ENCODE measurements around the gene CMIP.

The CMIP gene

DNA sequence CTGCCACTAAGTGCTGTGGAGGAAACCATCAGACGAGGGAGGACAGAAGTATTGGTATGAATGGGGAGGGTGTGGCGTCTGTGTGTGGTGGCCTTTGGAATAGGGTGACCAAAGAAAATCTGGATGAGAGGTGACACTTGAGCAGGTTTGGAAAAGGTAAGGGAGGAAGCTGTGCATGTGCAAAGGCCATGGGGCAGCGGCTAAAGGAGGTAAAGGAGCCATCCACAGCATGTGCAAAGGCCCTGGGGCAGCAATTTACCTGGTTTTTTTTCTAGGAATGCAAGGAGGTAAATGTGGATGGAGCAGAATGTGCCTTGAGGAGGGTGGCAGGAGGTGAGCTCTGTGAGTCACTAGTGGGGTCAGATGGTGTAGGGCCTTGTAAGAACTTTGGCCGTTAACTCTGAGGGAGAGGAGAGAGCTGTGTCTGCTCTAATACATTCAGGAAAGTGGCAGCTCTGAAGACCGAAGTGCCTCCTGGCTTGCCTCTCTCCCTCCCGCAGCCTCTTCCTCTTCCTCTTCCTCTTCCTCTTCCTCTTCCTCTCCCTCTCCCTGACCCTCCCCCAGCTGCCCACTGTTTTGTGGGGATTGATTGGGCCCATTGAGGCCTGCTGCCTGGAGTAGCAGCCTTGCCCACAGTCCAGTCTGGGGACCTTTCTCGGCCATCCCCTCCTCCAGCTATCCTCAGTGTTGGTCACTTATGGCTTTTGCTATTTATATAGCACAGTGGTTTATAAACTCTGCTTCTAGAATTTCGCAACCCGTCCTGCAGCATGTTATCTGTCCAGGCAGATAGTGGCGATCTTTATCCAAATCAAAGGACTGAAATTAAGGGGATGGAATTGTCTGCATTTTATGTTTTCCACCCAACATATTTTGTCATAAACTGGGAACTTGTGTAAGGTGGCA, 38.7 kb downstream of the CMIP start:
- H3K27ac ChIP-seq (ENCODE audit: low read depth, low read length): no peak overlapping the region
- H3K4me1 ChIP-seq (ENCODE audit: control insufficient read depth, insufficient read depth, low read length): no peaks in the 10 kb centered on the region

DNA sequence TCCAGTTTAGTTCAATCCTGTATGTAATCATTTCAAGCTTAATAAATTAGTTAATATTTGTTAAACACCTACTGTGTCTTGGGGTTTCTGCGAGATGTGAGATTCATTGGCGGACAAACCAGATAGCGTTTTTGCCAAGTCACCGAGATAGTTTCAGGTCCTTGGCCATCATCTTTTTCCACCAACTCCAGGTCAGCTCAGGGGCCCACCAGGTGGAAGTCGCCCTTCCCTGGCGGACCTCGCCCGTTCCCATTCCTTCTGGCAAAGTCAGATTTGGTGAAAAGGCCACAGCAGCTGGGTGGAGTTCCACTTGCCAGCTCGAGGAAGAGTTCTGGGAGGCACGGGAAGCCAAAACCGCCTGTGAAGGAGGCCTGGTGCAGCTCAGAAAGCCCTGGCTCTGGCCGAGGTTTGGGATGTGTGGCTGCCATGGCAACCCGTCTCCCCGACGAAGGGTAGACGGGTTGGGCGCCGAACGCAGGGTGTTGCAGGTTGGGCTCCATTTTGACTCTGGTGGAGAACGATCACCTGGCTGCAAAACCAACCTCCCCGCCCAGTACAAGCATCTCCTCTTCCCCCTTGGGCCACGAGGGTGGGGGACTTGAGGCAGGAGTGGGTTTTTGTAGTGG, 39.5 kb downstream of the CMIP start:
- Histone ChIP-seq H3K4me1 (ENCODE audit: control insufficient read depth, insufficient read depth, low read length) (no peaks in the 10 kb centered on the region), H3K36me3 (ENCODE audit: control insufficient read depth, insufficient read depth, low read length) (no peaks in the 10 kb centered on the region), H3K9ac (ENCODE audit: low read length) (no peak overlapping the region), H3K4me3 (ENCODE audit: low read length) (no peak overlapping the region), H3K27me3 (ENCODE audit: control insufficient read depth, insufficient read depth, low read length) (no peaks in the 10 kb centered on the region), H3K27ac (ENCODE audit: low read depth, low read length) (no peak overlapping the region)

More for the DNA sequence above, 38.7 kb downstream of the CMIP start:
- Histone ChIP-seq H3K4me3 (ENCODE audit: low read length) (no peak overlapping the region), H3K9ac (ENCODE audit: low read length) (no peak overlapping the region), H3K36me3 (ENCODE audit: control insufficient read depth, insufficient read depth, low read length) (no peaks in the 10 kb centered on the region), H3K27me3 (ENCODE audit: control insufficient read depth, insufficient read depth, low read length) (no peaks in the 10 kb centered on the region)

DNA sequence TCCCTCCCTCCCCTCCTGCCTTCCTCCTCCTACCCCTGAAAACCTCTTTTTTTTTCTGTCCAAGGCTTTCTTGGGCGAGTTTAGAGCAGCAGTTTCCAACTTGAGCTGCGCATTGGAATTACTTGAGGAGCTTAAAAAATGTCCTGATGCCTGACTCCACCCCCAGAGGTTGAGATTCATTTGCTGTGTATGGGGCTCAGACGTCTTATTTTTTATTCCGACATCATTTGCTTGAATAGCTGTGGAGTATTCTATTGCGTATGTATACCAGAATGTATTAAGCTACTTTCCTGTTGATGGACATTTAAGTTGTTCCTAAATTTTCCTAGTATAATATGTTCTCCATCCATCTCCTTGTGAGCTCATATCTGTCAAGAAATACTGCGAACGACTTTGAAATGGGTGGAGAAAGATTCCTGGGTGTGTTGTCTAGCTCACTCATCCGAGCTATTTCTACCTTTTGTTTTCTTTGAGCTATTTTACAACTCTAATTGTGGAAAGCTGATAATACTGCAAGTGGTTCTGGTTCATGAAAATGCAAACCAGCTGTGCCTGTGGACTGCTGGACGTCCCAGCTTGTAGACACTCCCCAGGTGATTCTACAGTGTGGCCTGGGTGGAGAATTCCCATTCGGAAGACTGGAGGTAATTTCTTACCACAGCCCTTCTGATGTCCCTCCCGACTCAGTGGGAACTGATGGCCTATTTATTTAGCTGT, 40.5 kb downstream of the CMIP start:
- no peak overlapping the region for H3K4me3 ChIP-seq (ENCODE audit: low read length)
- H3K4me1 ChIP-seq (ENCODE audit: control insufficient read depth, insufficient read depth, low read length): no peaks in the 10 kb centered on the region
- no peak overlapping the region for H3K9ac ChIP-seq (ENCODE audit: low read length)
- no peaks in the 10 kb centered on the region for H3K27me3 ChIP-seq (ENCODE audit: control insufficient read depth, insufficient read depth, low read length)
- H3K36me3 ChIP-seq (ENCODE audit: control insufficient read depth, insufficient read depth, low read length): no peaks in the 10 kb centered on the region
- H3K27ac ChIP-seq (ENCODE audit: low read depth, low read length): no peak overlapping the region

DNA sequence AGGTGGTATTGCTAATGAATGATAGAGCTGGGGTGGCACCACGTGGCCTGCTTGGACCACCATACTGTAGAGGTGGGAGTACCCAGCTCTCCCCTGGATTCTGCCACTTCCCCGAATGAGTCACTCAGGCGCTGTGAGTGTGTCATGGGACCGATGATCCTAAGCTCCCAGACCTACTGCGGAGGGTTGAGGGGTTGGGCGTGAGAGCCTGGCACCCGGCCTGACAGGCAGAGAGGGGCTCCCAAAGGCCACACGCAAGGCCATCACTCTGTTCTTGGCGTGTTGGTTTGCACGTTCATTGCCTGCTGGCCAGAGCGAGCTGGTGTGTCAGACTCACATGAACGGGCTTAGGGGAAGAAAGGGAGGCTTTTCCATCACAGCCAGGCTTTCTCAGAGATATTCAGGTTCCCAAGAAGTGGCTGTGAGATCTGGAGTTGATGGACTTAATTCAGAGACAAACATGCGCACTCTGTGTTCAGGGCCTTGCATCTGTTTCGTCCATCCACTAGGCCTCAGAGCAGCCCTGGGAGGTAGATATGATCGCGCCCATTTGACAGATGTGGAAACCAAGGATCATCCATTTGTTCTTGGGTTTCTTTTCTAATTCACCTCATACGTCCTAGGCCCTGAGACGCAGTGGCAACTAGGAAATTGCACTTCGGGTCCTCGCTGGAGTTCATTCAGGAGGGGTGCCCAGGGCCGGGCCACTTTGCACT, 41.4 kb downstream of the CMIP start:
- H3K4me1 ChIP-seq (ENCODE audit: control insufficient read depth, insufficient read depth, low read length): no peaks in the 10 kb centered on the region
- no peak overlapping the region for H3K27ac ChIP-seq (ENCODE audit: low read depth, low read length)
- no peaks in the 10 kb centered on the region for H3K36me3 ChIP-seq (ENCODE audit: control insufficient read depth, insufficient read depth, low read length)

DNA sequence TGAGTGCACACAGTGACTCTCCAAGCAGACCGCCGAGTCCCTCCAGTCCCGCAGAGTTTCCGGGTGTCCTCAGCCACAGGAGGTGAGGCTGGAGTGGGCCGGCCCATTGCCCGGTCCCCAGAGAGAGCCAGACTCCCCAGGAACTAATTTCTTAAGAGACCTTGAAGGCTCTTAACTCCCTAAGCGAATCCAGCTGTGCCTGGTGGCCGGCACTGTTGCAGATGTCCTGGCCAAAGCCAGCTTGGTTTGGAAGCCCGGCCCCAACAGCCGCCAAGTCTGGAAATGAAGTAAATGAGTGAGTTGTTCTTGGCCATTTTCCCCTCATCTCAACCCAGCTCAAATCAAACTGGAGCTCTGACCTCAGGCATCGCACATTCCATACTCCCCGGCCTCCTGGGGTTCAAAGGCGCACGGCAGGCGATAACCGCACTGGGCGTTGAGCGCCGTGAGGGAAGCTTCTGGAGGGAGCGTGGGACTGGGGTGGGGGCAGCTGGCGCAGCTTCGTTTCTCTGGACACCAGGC, 42.0 kb downstream of the CMIP start:
- Histone ChIP-seq H3K4me1 (ENCODE audit: control insufficient read depth, insufficient read depth, low read length) (peaks cover under 1% of the 10 kb centered on the region), H3K9ac (ENCODE audit: low read length) (no peak overlapping the region), H3K27ac (ENCODE audit: low read depth, low read length) (no peak overlapping the region), H3K4me3 (ENCODE audit: low read length) (no peak overlapping the region), H3K27me3 (ENCODE audit: control insufficient read depth, insufficient read depth, low read length) (no peaks in the 10 kb centered on the region), H3K36me3 (ENCODE audit: control insufficient read depth, insufficient read depth, low read length) (no peaks in the 10 kb centered on the region)

More for the DNA sequence above, 41.4 kb downstream of the CMIP start:
- no peak overlapping the region for H3K4me3 ChIP-seq (ENCODE audit: low read length)
- H3K27me3 ChIP-seq (ENCODE audit: control insufficient read depth, insufficient read depth, low read length): no peaks in the 10 kb centered on the region
- H3K9ac ChIP-seq (ENCODE audit: low read length): no peak overlapping the region

GRCh38 chr16:81487301-81487720, 42.7 kb downstream of the CMIP start:
- no peaks in the 10 kb centered on the region for H3K36me3 ChIP-seq (ENCODE audit: control insufficient read depth, insufficient read depth, low read length)
- H3K27me3 ChIP-seq (ENCODE audit: control insufficient read depth, insufficient read depth, low read length): no peaks in the 10 kb centered on the region
- no peak overlapping the region for H3K4me3 ChIP-seq (ENCODE audit: low read length)
- no peak overlapping the region for H3K9ac ChIP-seq (ENCODE audit: low read length)
- peaks cover 3% of the 10 kb centered on the region for H3K4me1 ChIP-seq (ENCODE audit: control insufficient read depth, insufficient read depth, low read length)
- no peak overlapping the region for H3K27ac ChIP-seq (ENCODE audit: low read depth, low read length)

DNA sequence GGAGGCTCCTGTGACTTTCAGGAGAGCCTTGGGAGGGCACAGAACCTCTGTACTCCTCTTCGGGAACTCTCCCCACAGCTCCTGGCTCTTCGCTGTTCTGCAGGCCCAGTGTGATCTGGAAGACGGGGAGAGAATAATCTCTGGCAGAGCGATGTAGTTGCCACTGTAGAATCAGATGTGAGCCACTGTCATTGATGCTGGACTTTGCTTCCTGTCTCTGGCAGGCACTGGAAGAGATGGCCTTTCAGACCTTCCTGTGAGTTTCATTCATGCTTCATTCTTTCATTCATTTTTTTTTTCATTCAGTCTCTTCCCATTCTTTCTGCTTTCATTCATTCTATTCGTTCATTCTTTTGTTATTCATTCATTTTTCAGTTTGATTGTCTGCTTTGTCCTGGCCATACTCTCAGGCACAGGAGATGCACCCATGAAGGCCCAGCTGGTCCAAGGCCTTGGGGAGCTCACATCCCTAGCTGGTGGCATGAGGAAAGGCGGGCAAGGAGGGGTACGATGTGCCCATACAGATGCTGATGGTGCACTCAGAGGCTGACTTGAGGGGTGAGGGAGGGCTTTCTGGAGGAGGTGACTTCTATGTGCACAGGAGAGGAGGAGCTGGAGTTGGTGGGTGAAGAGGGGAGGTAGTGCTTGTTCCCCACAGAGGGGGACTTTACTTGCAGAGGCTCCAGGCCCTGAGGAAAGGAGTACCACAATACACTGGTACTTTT, 44.2 kb downstream of the CMIP start:
- Histone ChIP-seq H3K4me3 (ENCODE audit: low read length) (no peak overlapping the region), H3K27me3 (ENCODE audit: control insufficient read depth, insufficient read depth, low read length) (no peaks in the 10 kb centered on the region), H3K36me3 (ENCODE audit: control insufficient read depth, insufficient read depth, low read length) (no peaks in the 10 kb centered on the region), H3K9ac (ENCODE audit: low read length) (no peak overlapping the region), H3K4me1 (ENCODE audit: control insufficient read depth, insufficient read depth, low read length) (peaks cover 3% of the 10 kb centered on the region), H3K27ac (ENCODE audit: low read depth, low read length) (no peak overlapping the region)

DNA sequence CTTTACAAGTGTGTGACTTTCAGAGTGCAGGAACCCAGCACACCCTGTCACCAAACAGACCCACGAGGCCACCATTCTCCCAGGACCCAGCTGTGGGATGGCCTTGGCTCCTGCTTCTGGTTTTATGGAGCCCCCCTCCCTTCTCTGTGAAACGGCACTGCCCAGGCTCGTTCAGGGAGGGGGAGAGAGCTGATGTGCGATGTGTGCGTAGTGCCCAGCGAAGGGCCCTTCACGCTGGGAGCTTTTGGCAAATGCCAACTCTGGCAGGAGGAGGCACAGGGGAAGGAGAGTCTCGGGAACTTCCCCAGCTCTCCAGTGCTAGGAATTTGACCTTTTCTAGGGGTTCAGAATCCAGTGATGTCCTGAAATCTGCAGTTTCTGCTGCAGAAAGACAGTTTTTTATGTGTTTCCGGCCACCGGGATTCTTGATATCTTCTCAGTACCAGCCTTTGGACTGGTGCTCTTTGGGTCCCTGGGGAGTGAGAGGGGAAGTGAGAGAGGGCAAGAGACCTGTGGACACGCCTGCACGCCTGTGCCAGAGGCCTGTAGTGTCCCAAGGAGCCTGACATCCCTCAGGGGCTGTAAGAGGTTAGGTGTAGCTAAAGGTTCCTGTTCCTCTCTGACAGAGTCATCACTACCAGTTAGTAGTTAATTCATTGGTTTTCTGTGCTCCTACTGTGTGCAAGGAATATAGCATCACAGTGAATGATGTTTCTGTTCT, 45.1 kb downstream of the CMIP start:
- H3K36me3 ChIP-seq (ENCODE audit: control insufficient read depth, insufficient read depth, low read length): no peaks in the 10 kb centered on the region
- H3K27ac ChIP-seq (ENCODE audit: low read depth, low read length): no peak overlapping the region

DNA sequence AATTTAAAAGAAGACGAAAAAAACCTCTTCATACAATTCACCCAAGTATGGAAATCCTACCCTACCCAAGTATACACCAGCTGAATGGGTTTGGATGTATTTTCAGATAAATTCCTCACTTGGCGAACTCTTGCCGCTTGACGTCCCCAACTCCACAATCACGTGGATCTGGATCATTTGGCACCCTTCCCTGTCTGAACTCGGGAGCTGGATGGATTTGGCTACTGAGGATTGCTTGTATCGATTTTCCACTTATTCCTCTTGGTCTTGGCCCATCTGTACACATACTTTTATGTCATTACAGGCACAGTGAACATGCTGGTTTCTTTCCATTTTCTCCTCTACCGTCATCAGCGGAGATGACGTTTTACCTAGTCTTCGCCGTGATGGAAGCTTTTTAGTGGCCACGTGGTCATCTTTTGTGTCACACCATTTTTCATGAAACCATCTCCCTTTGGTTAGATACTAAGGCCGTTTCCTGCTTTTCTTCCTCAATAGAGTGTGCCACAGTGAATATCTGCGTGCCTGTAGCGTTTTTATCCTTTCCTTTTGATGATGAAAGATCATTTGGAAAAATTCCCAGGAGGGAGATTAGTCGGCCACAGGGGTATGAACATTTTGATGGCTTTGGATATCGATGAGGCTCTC, 47.1 kb downstream of the CMIP start:
- H3K4me3 ChIP-seq (ENCODE audit: low read length): no peak overlapping the region
- H3K4me1 ChIP-seq (ENCODE audit: control insufficient read depth, insufficient read depth, low read length): peaks cover 3% of the 10 kb centered on the region
- H3K27me3 ChIP-seq (ENCODE audit: control insufficient read depth, insufficient read depth, low read length): no peaks in the 10 kb centered on the region
- no peak overlapping the region for H3K27ac ChIP-seq (ENCODE audit: low read depth, low read length)
- no peaks in the 10 kb centered on the region for H3K36me3 ChIP-seq (ENCODE audit: control insufficient read depth, insufficient read depth, low read length)
- H3K9ac ChIP-seq (ENCODE audit: low read length): no peak overlapping the region

More for the DNA sequence above, 45.1 kb downstream of the CMIP start:
- Histone ChIP-seq H3K9ac (ENCODE audit: low read length) (no peak overlapping the region), H3K4me3 (ENCODE audit: low read length) (no peak overlapping the region), H3K4me1 (ENCODE audit: control insufficient read depth, insufficient read depth, low read length) (peaks cover 3% of the 10 kb centered on the region), H3K27me3 (ENCODE audit: control insufficient read depth, insufficient read depth, low read length) (no peaks in the 10 kb centered on the region)

DNA sequence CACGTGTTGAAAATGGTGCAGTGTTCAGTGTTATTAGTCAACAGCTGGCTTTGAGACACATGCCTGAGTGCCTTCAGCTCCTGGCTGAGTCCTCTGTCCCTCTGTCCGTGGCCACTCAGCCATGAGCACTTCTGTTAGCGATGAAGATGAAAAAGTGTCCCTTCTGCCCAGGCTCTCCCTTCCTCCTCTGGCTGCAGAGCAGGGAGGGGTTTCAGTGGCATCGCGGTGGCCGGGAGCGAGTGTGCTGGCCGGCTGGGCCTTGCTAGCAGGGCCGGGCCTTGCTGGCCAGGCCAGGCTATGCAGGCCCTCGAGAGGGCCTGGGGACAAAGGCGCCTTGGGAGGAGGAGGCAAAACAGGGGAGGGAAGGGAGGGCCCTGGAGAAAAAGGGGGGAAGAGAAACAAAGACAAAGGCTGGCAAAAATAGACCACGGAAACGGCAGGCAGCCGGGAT, 47.7 kb downstream of the CMIP start:
- peaks cover 3% of the 10 kb centered on the region for H3K4me1 ChIP-seq (ENCODE audit: control insufficient read depth, insufficient read depth, low read length)
- no peaks in the 10 kb centered on the region for H3K36me3 ChIP-seq (ENCODE audit: control insufficient read depth, insufficient read depth, low read length)
- no peak overlapping the region for H3K4me3 ChIP-seq (ENCODE audit: low read length)
- no peak overlapping the region for H3K27ac ChIP-seq (ENCODE audit: low read depth, low read length)
- H3K9ac ChIP-seq (ENCODE audit: low read length): no peak overlapping the region
- H3K27me3 ChIP-seq (ENCODE audit: control insufficient read depth, insufficient read depth, low read length): no peaks in the 10 kb centered on the region

All from rectal smooth muscle tissue (tissue), 1 donor.